Nephron (organoid): ENCODE data around the gene ZBTB34.
"Not testable (repeated sequence)": the region's sequence is repeated elsewhere in the genome, so short reads cannot be mapped to it uniquely, and the experiment has no call there.

ENCODE experiments used
- H3K27ac Mint-ChIP-seq, 3 experiments: 2 replicates each; pipeline ENCODE4 v1.8.0; 2020; ENCODE audit warnings: mixed read lengths in 3 of 3, mild to moderate bottlenecking in 2 of 3, moderate library complexity in 1 of 3
- H3K27me3 Mint-ChIP-seq: 2 replicates; pipeline ENCODE4 v1.8.0; 2021; ENCODE audit warnings: low read depth, mild to moderate bottlenecking, moderate library complexity, mixed read lengths
- H3K36me3 Mint-ChIP-seq: 2 replicates; pipeline ENCODE4 v1.8.0; 2020; ENCODE audit warnings: low read depth, mixed read lengths
- H3K4me1 Mint-ChIP-seq: 2 replicates; pipeline ENCODE4 v1.8.0; 2020; ENCODE audit warnings: mixed read lengths
- H3K4me3 Mint-ChIP-seq, 3 experiments: 2 replicates each; pipeline ENCODE4 v1.8.0; 2020; ENCODE audit warnings: mild to moderate bottlenecking in 3 of 3, mixed read lengths in 3 of 3, moderate library complexity in 2 of 3
- H3K9me3 Mint-ChIP-seq: 2 replicates; pipeline ENCODE4 v1.8.0; 2020; ENCODE audit warnings: mixed read lengths
- TF ChIP-seq, protein P1 (sequence below), 3 experiments: fragments of 200-600 bp; sonication (generic); IDR thresholded peaks; one replicate each; pipeline ENCODE4 v1.5.0; 2021; ENCODE audit warnings: antibody characterized with exemption in 3 of 3; ENCODE audit not compliant: unreplicated experiment in 3 of 3

The ZBTB34 gene, protein sequence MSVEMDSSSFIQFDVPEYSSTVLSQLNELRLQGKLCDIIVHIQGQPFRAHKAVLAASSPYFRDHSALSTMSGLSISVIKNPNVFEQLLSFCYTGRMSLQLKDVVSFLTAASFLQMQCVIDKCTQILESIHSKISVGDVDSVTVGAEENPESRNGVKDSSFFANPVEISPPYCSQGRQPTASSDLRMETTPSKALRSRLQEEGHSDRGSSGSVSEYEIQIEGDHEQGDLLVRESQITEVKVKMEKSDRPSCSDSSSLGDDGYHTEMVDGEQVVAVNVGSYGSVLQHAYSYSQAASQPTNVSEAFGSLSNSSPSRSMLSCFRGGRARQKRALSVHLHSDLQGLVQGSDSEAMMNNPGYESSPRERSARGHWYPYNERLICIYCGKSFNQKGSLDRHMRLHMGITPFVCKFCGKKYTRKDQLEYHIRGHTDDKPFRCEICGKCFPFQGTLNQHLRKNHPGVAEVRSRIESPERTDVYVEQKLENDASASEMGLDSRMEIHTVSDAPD

DNA sequence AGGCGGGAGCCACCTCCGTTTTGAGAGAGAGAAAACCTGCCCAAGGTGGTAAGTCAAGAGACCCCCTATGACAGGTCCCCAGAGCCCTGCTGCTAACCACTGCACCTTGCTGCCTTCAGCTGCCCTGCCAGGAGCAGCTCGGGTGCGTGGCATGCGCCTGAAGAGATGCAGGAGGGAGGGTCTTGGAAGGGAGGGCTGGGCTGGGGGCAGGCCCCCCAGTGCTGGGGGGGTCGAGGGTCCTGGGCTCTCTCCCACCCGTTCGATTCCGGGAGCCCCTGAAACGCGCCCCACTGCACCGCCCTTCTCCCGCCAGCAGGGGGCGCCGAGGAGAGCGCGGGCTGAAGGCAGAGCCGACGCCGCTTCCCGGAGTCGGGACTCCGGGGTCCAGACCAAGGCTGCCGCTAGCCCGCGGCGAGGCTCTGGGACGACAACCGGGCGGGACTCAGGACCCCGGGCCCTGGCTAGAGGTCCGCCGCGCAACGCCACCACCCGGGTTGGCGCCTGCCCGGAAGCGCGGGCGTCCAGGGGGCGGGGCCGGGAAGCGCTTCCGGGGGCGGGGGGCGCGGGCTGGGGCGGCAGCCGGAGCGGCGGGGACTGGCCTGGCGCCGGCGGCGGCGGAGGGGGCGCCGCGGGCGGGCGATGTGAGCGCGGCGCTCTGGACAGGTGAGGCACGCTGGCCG lies at the start of gene ZBTB34:
Gene ZBTB34, plus strand, starts transcription at position 563 of the 680 bp plus-strand sequence. CDS start 18,761 bp downstream, outside the sequence.
- Mint-ChIP-seq H3K9me3 (no peaks in the 10 kb centered on the region), H3K4me3 (peak within 1 kb of the TSS; percentile 90 to 94 (median 93)), H3K4me1 (peaks cover 44% of the 10 kb centered on the region), H3K27ac (peak within 1 kb of the TSS; percentile 87 to 96 (median 94)), H3K36me3 (peaks cover 5% of the 10 kb centered on the region), H3K27me3 (peaks cover 11% of the 10 kb centered on the region)
- TF ChIP-seq, protein P1, sequence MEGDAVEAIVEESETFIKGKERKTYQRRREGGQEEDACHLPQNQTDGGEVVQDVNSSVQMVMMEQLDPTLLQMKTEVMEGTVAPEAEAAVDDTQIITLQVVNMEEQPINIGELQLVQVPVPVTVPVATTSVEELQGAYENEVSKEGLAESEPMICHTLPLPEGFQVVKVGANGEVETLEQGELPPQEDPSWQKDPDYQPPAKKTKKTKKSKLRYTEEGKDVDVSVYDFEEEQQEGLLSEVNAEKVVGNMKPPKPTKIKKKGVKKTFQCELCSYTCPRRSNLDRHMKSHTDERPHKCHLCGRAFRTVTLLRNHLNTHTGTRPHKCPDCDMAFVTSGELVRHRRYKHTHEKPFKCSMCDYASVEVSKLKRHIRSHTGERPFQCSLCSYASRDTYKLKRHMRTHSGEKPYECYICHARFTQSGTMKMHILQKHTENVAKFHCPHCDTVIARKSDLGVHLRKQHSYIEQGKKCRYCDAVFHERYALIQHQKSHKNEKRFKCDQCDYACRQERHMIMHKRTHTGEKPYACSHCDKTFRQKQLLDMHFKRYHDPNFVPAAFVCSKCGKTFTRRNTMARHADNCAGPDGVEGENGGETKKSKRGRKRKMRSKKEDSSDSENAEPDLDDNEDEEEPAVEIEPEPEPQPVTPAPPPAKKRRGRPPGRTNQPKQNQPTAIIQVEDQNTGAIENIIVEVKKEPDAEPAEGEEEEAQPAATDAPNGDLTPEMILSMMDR (IDR thresholded peaks at IDR 0.05; ENCODE audit: unreplicated experiment in 3 of 3) = peak; percentile 100

DNA sequence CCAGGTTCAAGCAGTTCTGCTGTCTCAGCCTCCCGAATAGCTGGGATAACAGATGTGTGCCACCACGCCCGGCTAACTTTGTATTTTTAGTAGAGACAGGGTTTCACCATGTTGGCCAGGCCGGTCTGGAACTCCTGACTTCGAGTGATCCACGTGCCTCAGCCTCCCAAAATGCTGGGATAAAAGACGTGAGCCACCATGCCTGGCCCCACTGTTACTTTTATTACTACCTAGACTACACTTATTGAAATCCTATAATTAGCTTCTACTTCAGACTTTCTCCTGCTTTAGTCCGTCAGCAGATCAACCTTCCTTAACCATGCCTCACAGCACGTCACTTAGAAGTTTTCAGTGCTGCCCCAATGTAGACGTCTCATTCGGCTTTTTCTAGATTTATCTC lies 47.4 kb upstream of the ZBTB34 start:
- Mint-ChIP-seq H3K4me1 (peaks cover 1% of the 10 kb centered on the region), H3K27ac (no peak overlapping the region)

DNA sequence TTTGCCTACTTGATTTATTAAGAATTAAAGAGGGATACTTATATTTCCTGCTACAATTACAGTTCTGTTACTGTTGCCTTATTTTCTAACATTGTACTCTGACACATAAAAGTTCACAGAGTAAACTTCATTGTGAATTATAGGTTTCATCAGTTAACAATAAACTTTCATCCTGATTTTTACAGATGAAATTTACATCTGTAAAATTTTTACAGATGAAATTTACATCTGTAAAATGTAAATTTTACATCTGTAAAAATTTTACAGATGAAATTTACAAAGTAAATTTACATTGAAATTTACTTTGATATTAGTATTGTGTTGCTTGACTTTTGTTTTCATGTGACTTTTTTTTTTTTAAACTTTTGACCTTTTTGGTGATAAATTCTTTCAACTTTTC lies 46.3 kb upstream of the ZBTB34 start:
- TF ChIP-seq, protein P1 (IDR thresholded peaks at IDR 0.05; ENCODE audit: unreplicated experiment in 3 of 3) = no peak
- H3K4me3 Mint-ChIP-seq = no peak overlapping the region
- H3K9me3 Mint-ChIP-seq = peaks cover 35% of the 10 kb centered on the region
- H3K27ac Mint-ChIP-seq = no peak overlapping the region
- no peaks in the 10 kb centered on the region for H3K27me3 Mint-ChIP-seq
- no peaks in the 10 kb centered on the region for H3K4me1 Mint-ChIP-seq
- H3K36me3 Mint-ChIP-seq = peaks cover 77% of the 10 kb centered on the region

More for the DNA sequence above, 47.4 kb upstream of the ZBTB34 start:
- Mint-ChIP-seq H3K9me3 (peaks cover 26% of the 10 kb centered on the region), H3K4me3 (no peak overlapping the region), H3K27me3 (no peaks in the 10 kb centered on the region), H3K36me3 (peaks cover 69% of the 10 kb centered on the region)
- TF ChIP-seq, protein P1 (IDR thresholded peaks at IDR 0.05; ENCODE audit: unreplicated experiment in 3 of 3) = no peak

DNA sequence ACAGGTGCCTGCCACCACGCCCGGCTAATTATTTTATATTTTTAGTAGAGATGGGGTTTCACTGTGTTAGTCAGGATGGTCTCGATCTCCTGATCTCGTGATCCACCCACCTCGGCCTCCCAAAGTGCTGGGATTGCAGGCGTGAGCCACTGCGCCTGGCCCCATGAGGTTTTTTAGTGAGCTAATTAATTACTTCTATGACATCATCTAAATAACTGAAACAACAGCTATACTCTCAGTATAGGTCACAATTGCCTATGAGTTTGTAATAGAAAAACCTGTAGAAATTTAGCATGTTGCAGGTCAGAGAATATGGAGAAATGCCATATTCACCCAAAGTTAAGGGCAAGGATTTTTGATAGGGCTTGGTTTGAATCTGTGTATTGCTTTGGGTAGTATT lies 42.8 kb upstream of the ZBTB34 start:
- H3K4me3 Mint-ChIP-seq, H3K4me1 Mint-ChIP-seq, H3K27ac Mint-ChIP-seq, H3K27me3 Mint-ChIP-seq: not testable (repeated sequence)
- Mint-ChIP-seq H3K9me3 (peaks cover 49% of the 10 kb centered on the region), H3K36me3 (peaks cover 96% of the 10 kb centered on the region)

DNA sequence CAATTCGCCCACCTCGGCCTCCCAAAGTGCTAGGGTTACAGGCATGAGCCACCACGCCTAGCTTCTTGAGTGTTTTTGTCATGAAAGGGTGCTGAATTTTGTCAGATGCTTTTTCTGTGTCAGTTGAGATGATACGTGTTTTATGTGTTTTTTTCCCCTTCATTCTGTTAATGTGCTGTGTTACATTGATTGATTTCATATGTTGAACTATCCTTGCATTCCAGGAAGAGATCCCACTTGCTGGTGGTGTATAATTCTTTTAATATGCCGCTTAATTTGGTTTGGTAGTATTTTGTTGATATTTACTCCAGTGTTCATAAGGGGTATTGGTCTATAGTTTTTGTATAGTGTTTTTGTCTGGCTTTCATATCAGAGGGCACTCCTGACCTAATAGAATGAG lies 42.0 kb upstream of the ZBTB34 start:
- Mint-ChIP-seq H3K27ac (no peak overlapping the region), H3K4me1 (no peaks in the 10 kb centered on the region), H3K27me3 (no peaks in the 10 kb centered on the region), H3K4me3 (no peak overlapping the region), H3K9me3 (peaks cover 45% of the 10 kb centered on the region), H3K36me3 (peaks cover 94% of the 10 kb centered on the region)
- TF ChIP-seq, protein P1 (IDR thresholded peaks at IDR 0.05; ENCODE audit: unreplicated experiment in 3 of 3) = no peak

DNA sequence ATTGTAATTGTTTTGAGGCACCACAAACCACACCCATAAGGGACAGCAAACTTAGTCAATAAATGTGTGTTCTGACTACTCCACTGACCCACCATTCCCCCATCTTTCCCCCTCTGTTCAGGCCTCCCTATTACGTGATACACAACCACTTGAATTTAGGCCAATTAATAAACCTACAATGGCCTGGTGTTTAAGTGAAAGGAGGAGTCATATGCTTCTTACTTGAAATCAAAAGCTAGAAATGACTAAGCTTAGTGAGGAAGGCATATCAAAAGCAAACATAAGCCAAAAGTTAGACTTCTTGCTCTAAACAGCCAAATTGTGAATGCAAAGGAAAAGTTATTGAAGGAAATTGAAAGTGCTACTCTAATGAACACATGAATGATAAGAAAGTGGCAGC lies 41.0 kb upstream of the ZBTB34 start:
- no peaks in the 10 kb centered on the region for H3K27me3 Mint-ChIP-seq
- H3K4me3 Mint-ChIP-seq = no peak overlapping the region
- TF ChIP-seq, protein P1 (IDR thresholded peaks at IDR 0.05; ENCODE audit: unreplicated experiment in 3 of 3) = no peak
- no peak overlapping the region for H3K27ac Mint-ChIP-seq
- peaks cover 43% of the 10 kb centered on the region for H3K9me3 Mint-ChIP-seq
- peaks cover 90% of the 10 kb centered on the region for H3K36me3 Mint-ChIP-seq
- H3K4me1 Mint-ChIP-seq = no peaks in the 10 kb centered on the region
